Loucy (cell line): Measurements from ENCODE around the gene SLC6A1.

Experiments used
- CTCF ChIP-seq: fragments of 200-600 bp; sonication (generic); conservative IDR thresholded peaks from 2 replicates; pipeline ENCODE4 v1.5.1; 2014; ENCODE audit warnings: mild to moderate bottlenecking, antibody characterized with exemption, low read length
- EZH2phosphoT487 ChIP-seq: fragments of 200-600 bp; IDR thresholded peaks from 2 replicates; pipeline ENCODE4 v1.6.1; 2018; ENCODE audit warnings: antibody characterized with exemption, mild to moderate bottlenecking, moderate library complexity, borderline replicate concordance

- TF ChIP-seq CTCF (no peak), EZH2phosphoT487 (no peak)
Measured at GRCh38 chr3:10970306-10970960, 22.1 kb upstream of the SLC6A1 start.
